Body of pancreas (tissue), 4 donors: ENCODE results near the gene FAM25A. TPM values are rescaled to one million over a fixed set of nuclear protein-coding genes. Genes with fewer than 3 reads are reported as not detected.

Experiments used
- ATAC-seq: fragments of 150-250 bp; one replicate; pipeline ENCODE4 v1.9.1; 2016
- DNase-seq, 4 donors: peaks; one replicate each; pipeline ENCODE4 v3.0.0-alpha.2; 2019
- H3K27ac ChIP-seq, 4 donors: fragments of 200-600 bp; sonication (generic); 1 replicate in 3 of 4; 2 replicates in 1 of 4; pipeline versions ENCODE4 v1.5.1 to v1.6.1; 2016 to 2019; ENCODE audit warnings: mild to moderate bottlenecking in 1 of 4, mixed read lengths in 1 of 4, moderate library complexity in 1 of 4
- H3K27me3 ChIP-seq, 2 donors: fragments of 200-600 bp; sonication (generic); one replicate each; pipeline ENCODE4 v1.6.0; 2016; ENCODE audit warnings: mild to moderate bottlenecking in 1 of 2
- H3K36me3 ChIP-seq, 2 donors: fragments of 200-600 bp; sonication (generic); replicated peaks in 1 of 2; 2 replicates each; pipeline ENCODE4 v1.5.1; 2016; ENCODE audit warnings: low read depth in 2 of 2; ENCODE audit not compliant: insufficient read depth in 1 of 2
- H3K4me1 ChIP-seq: fragments of 200-600 bp; sonication (generic); one replicate; pipeline ENCODE4 v1.6.0; 2016
- H3K4me3 ChIP-seq, 2 donors: fragments of 200-600 bp; sonication (generic); 1 replicate in 1 of 2; 2 replicates in 1 of 2; pipeline ENCODE4 v1.5.1; 2016 to 2019
- H3K9me3 ChIP-seq, 3 donors: fragments of 200-600 bp; sonication (generic); 1 replicate in 2 of 3; 2 replicates in 1 of 3; pipeline ENCODE4 v1.5.1; 2016
- POLR2A ChIP-seq, 3 donors: fragments of 450-650 bp; IDR thresholded peaks; one replicate each; pipeline ENCODE4 v1.6.1; 2016; ENCODE audit warnings: antibody characterized with exemption in 3 of 3, mild to moderate bottlenecking in 2 of 3
- WGBS, 2 donors: methylation state at CpG; one replicate each; pipeline ENCODE4 v1.1.5; 2017; 5-methylcytosine and 5-hydroxymethylcytosine counted together
- intact Hi-C: fragments of 100-400 bp; cut with DNase I; formaldehyde crosslinking; loops from one replicate; pipeline ENCODE4 v1.15.1; 2023
- total RNA-seq, 2 donors: library from RNA; depleted of rRNA; stranded (reverse); fragments of >200 nt; gene quantifications; one replicate each; pipeline ENCODE4 v1.1.0, GENCODE V29; 2016
- TF ChIP-seq, protein P1 (sequence below), 7 experiments: fragments of 450-650 bp in 4 of 7; fragments of 200-600 bp in 3 of 7; sonication (generic) in 3 of 7; IDR thresholded peaks; one replicate each; pipeline ENCODE4 v1.5.1; 2016 to 2019; ENCODE audit warnings: antibody characterized with exemption in 7 of 7

Gene FAM25A
- total RNA-seq, 2 donors from 2014 or later = not detected

DNA sequence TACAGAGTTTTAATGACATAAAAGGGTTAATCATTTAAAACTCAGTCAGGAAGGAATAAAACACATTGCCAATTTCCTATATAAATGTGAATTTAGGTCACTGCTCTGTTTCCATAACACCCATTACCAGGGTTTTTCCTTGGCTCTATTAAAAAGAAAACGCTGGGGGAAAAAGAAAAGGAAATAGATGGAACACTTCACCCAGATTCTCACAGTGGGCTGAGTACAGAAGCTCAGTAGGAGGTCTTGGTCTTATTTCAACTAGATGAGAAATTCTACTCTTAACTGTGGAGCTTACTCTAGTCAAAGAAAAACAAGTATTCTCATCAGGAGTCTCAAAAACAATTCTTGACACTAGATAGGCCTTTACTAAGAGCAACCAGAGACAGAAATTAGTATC lies 38.1 kb downstream of the FAM25A start:
- peaks cover 18 to 34% of the 10 kb centered on the region in 2 donors for H3K36me3 ChIP-seq
- 62 to 85% methylated on average over 1 of the region's 1 CpG for WGBS, 2 donors
- intact Hi-C loops = no loop called here

DNA sequence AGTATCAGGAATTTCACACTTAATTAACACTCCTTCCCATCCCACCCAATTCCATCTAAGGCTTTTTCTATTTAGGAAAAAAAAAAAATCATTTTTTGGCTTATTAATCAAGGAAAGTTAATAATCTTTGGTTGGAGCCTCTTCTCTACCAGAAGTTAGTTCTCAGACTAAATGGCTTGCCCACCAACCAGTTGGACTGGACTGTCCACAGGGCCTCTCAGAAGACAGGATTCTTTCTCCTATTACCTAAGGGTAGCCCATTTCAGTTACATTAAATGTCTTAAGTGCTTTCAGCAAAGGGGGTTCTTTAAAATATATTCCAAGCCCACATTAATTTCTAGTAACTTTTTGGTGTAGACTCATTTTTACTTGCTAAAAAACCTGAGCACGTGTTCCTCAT lies 39.3 kb downstream of the FAM25A start:
- Histone ChIP-seq H3K36me3 (peaks cover 18 to 30% of the 10 kb centered on the region in 2 donors), H3K4me1 (no peaks in the 10 kb centered on the region), H3K9me3 (no peaks in the 10 kb centered on the region), H3K27me3 (no peaks in the 10 kb centered on the region), H3K4me3 (no peak overlapping the region), H3K27ac (no peak overlapping the region)
- no peak for ATAC-seq
- WGBS, 2 donors = 92 to 100% methylated on average over 1 of the region's 1 CpG
- no peak for DNase-seq
- no peak for TF ChIP-seq POLR2A (IDR thresholded peaks at IDR 0.05)
- TF ChIP-seq, protein P1, sequence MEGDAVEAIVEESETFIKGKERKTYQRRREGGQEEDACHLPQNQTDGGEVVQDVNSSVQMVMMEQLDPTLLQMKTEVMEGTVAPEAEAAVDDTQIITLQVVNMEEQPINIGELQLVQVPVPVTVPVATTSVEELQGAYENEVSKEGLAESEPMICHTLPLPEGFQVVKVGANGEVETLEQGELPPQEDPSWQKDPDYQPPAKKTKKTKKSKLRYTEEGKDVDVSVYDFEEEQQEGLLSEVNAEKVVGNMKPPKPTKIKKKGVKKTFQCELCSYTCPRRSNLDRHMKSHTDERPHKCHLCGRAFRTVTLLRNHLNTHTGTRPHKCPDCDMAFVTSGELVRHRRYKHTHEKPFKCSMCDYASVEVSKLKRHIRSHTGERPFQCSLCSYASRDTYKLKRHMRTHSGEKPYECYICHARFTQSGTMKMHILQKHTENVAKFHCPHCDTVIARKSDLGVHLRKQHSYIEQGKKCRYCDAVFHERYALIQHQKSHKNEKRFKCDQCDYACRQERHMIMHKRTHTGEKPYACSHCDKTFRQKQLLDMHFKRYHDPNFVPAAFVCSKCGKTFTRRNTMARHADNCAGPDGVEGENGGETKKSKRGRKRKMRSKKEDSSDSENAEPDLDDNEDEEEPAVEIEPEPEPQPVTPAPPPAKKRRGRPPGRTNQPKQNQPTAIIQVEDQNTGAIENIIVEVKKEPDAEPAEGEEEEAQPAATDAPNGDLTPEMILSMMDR (IDR thresholded peaks at IDR 0.05) = no peak
- intact Hi-C loops = no loop called here

More for the DNA sequence above, 38.1 kb downstream of the FAM25A start:
- DNase-seq = no peak
- TF ChIP-seq, protein P1 (IDR thresholded peaks at IDR 0.05) = no peak
- Histone ChIP-seq H3K27ac (no peak overlapping the region), H3K9me3 (no peaks in the 10 kb centered on the region), H3K4me3 (no peak overlapping the region), H3K4me1 (no peaks in the 10 kb centered on the region), H3K27me3 (no peaks in the 10 kb centered on the region)
- ATAC-seq = no peak

DNA sequence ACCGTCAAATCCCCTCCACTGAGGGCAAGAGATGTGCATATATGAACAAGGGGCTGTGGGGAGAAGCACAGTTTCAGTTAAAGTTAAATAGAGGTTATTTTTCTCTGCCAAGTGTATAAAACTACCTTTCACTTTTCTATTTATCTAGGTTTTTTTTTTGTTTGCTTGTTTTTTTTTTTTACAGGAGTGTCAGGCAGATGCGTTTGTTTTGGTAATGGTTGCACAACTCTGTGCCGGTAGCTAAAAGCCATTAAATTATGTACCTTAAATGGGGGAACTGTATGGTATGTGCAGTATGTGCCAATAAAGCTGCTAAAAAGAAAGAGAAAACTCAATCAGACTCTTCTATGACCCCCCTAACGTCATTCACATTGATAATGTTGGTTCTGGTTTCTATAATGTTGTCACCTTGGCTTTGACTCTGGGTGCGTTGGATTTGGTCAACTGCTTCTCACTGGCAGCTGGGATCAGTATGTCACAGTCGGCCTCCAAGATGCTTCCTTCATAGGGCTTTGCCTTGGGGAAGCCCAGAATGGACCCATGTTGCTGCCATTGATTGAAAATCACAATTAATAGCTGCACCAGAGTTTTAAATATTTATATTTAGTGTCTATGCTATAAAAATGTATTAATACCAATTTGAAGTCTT lies 40.3 kb downstream of the FAM25A start:
- Histone ChIP-seq H3K9me3 (no peaks in the 10 kb centered on the region), H3K4me1 (no peaks in the 10 kb centered on the region), H3K36me3 (peaks cover 18 to 28% of the 10 kb centered on the region in 2 donors), H3K27me3 (no peaks in the 10 kb centered on the region), H3K27ac (no peak overlapping the region), H3K4me3 (no peak overlapping the region)
- ATAC-seq (no peak), DNase-seq (no peak)
- 78 to 82% methylated on average over 6 of the region's 6 CpGs for WGBS, 2 donors
- TF ChIP-seq, protein P1 (IDR thresholded peaks at IDR 0.05) = no peak
- no peak for TF ChIP-seq POLR2A (IDR thresholded peaks at IDR 0.05)
- intact Hi-C loops = no loop called here

DNA sequence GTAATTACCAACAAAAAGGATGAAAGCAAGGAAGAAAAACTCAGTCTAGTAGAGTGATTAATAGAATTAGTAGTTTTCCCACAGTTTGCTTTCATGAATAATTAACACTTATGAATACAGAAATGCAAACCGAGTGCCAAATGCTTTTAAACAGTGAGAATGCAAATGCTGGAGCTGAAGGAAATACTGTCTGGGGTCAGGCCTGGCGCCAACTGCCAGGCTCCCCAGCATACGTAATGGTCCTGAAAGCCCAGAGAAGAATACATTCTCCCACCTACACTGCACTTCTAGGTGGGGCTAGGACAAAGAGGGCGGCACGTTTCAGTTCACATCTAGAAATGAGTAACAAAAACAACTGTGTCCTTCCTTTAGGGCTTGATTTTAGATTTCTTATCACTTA lies 44.6 kb downstream of the FAM25A start:
- 48 to 53% methylated on average over 5 of the region's 5 CpGs for WGBS, 2 donors
- Histone ChIP-seq H3K27me3 (no peaks in the 10 kb centered on the region), H3K27ac (peak overlapping the region in 3 of 4 donors; percentile 22 to 40 (median 32)), H3K9me3 (no peaks in the 10 kb centered on the region), H3K36me3 (peaks cover 5 to 29% of the 10 kb centered on the region in 2 donors), H3K4me3 (no peak overlapping the region), H3K4me1 (no peaks in the 10 kb centered on the region)
- TF ChIP-seq, protein P1 (IDR thresholded peaks at IDR 0.05) = no peak
- DNase-seq = peak in 2 of 4 donors; percentile 8 to 46
- peak; percentile 47 for ATAC-seq
- intact Hi-C loops = no loop called here

DNA sequence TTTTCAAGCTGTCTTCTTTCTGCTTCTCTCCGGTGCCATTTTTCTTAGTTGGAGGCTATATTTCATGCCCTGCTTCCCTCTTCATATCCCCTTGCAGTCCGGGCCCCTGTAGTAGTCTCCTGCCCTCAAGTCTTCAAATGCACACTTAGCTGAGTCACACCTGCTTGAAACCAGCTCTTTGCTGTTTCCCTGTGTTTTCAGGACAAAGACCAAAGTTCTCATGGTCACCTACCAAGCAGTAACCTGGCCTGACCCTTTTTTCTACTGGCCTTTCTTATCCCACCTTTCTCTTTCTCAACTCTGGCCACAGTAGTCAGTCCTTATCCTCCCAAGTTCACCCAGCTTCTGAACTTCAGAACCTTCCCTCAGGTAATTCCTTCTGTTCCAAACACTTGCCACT lies 46.1 kb downstream of the FAM25A start:
- TF ChIP-seq, protein P1 (IDR thresholded peaks at IDR 0.05) = no peak
- no peak for TF ChIP-seq POLR2A (IDR thresholded peaks at IDR 0.05)
- peaks cover 5 to 28% of the 10 kb centered on the region in 2 donors for H3K36me3 ChIP-seq
- H3K27me3 ChIP-seq = no peaks in the 10 kb centered on the region
- no peak for ATAC-seq
- H3K9me3 ChIP-seq = no peaks in the 10 kb centered on the region
- DNase-seq = no peak
- H3K4me1 ChIP-seq = no peaks in the 10 kb centered on the region
- no peak overlapping the region for H3K27ac ChIP-seq
- H3K4me3 ChIP-seq = no peak overlapping the region
- intact Hi-C loops = no loop called here
- WGBS, 2 donors = 93 to 97% methylated on average over 2 of the region's 2 CpGs
